ENCODE measurements around the gene RPRD1B. TPM values are rescaled to one million over a fixed set of nuclear protein-coding genes. Genes with fewer than 3 reads are reported as not detected.
A peak's percentile ranks its signal among the peaks of the same experiment; 100 is the strongest.

Gene RPRD1B
- total RNA-seq, 1 donor from 2014 or later: 37.7 TPM

DNA sequence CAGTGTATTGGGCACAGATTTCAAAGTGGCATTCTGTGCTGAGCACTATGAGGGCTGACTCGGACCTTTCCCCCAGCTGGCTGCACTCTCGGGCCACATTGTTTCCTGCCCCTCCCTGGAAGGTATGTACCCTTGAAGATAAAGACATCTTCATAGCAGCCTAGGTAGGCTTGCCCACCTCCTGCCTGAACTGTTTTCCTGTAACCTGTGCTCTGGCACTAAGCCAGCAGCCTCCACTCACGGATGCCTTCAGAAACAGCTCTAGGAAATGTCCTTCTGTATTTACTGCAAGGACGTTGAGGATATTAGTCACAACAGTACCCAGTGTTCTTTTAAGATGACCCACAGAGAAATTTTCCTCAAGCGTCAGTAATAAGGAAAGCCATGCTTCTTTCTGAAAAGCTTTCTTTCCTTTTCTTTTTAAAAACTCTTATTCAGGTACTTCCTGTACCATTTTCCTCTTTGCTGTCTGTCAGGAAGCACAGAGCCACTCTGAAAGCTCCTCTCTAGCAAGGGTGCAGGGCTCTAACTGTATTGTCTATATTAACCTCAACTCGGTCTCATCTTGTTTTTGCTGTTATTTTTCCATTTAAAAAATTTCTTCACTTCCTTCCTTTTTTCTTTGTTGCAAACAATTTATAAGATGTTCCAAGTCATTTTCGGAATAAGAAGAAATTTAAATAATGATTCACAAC is 43.8 kb upstream of the RPRD1B start:
- TF ChIP-seq EZH2phosphoT487 (IDR thresholded peaks at IDR 0.05) (no peak), EZH2 (IDR thresholded peaks at IDR 0.05) (no peak)
- TF ChIP-seq, protein P1, sequence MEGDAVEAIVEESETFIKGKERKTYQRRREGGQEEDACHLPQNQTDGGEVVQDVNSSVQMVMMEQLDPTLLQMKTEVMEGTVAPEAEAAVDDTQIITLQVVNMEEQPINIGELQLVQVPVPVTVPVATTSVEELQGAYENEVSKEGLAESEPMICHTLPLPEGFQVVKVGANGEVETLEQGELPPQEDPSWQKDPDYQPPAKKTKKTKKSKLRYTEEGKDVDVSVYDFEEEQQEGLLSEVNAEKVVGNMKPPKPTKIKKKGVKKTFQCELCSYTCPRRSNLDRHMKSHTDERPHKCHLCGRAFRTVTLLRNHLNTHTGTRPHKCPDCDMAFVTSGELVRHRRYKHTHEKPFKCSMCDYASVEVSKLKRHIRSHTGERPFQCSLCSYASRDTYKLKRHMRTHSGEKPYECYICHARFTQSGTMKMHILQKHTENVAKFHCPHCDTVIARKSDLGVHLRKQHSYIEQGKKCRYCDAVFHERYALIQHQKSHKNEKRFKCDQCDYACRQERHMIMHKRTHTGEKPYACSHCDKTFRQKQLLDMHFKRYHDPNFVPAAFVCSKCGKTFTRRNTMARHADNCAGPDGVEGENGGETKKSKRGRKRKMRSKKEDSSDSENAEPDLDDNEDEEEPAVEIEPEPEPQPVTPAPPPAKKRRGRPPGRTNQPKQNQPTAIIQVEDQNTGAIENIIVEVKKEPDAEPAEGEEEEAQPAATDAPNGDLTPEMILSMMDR (IDR thresholded peaks at IDR 0.05): no peak
- no peak overlapping the region for H2AFZ ChIP-seq (replicated peaks)
- H3K4me1 ChIP-seq: peaks cover 19% of the 10 kb centered on the region
- peaks cover 52% of the 10 kb centered on the region for H3K4me1 Mint-ChIP-seq
- H3K27me3 Mint-ChIP-seq (ENCODE audit: insufficient read depth, low read depth): no peaks in the 10 kb centered on the region
- H3K27ac ChIP-seq: no peak overlapping the region
- no peak overlapping the region for H3K9ac ChIP-seq
- no peak overlapping the region for H3K4me2 ChIP-seq
- peak overlapping the region; percentile 91 for H3K27ac Mint-ChIP-seq
- H3K79me2 ChIP-seq (ENCODE audit: low read depth): no peaks in the 10 kb centered on the region
- DNase-seq (ENCODE audit: low spot score): no peak
- no peaks in the 10 kb centered on the region for H3K9me3 Mint-ChIP-seq
- H3K4me3 ChIP-seq: no peak overlapping the region
- H3K36me3 ChIP-seq: no peaks in the 10 kb centered on the region
- no peaks in the 10 kb centered on the region for H3K27me3 ChIP-seq
- H3K4me3 Mint-ChIP-seq: no peak overlapping the region
- peaks cover 5% of the 10 kb centered on the region for H4K20me1 ChIP-seq (ENCODE audit: low read depth)
- no peaks in the 10 kb centered on the region for H3K9me3 ChIP-seq (ENCODE audit: low read depth)
- peaks cover 12% of the 10 kb centered on the region for H3K36me3 Mint-ChIP-seq
- H3F3A ChIP-seq (ENCODE audit: low read depth): peaks cover 22% of the 10 kb centered on the region

DNA sequence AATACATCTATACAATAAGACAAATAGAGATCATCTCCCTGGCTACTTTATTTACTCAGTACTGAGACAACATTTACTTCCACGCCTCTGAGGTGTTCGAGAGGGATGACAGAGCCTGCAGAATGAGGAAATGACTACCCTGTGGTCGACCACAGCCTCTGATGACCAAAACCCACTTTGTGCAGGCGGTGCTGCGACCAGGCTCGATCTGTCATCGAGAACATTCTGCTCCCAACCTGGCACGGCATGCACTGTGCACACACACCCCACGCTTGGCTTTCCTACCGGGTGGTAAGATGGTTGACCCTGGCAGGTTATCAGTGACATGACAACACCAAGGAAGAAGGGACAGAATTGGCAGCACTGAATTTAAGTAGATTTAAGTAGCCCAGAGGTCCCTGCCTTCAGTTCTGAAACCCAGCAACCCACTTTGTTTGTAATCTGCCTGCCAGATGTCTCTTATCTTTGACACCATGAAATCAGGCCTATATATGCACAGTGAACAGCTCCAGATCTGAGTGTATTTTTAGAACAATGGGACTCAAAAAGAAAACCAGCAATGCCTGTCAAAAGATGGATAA is 42.9 kb upstream of the RPRD1B start:
- Histone ChIP-seq H3K9ac (no peak overlapping the region), H3K79me2 (ENCODE audit: low read depth) (no peaks in the 10 kb centered on the region), H3K27ac (no peak overlapping the region), H3K4me2 (no peak overlapping the region), H3F3A (ENCODE audit: low read depth) (peaks cover 22% of the 10 kb centered on the region), H3K36me3 (no peaks in the 10 kb centered on the region), H3K4me1 (peaks cover 19% of the 10 kb centered on the region), H3K27me3 (no peaks in the 10 kb centered on the region), H4K20me1 (ENCODE audit: low read depth) (peaks cover 5% of the 10 kb centered on the region), H3K9me3 (ENCODE audit: low read depth) (no peaks in the 10 kb centered on the region), H2AFZ (replicated peaks) (no peak overlapping the region), H3K4me3 (no peak overlapping the region)
- H3K27ac Mint-ChIP-seq: peak overlapping the region; percentile 94
- no peak for DNase-seq (ENCODE audit: low spot score)
- peaks cover 51% of the 10 kb centered on the region for H3K4me1 Mint-ChIP-seq
- no peaks in the 10 kb centered on the region for H3K27me3 Mint-ChIP-seq (ENCODE audit: insufficient read depth, low read depth)
- no peak overlapping the region for H3K4me3 Mint-ChIP-seq
- peaks cover 17% of the 10 kb centered on the region for H3K36me3 Mint-ChIP-seq
- TF ChIP-seq, protein P1 (IDR thresholded peaks at IDR 0.05): no peak
- TF ChIP-seq EZH2phosphoT487 (IDR thresholded peaks at IDR 0.05) (no peak), EZH2 (IDR thresholded peaks at IDR 0.05) (no peak)
- no peaks in the 10 kb centered on the region for H3K9me3 Mint-ChIP-seq

- Histone ChIP-seq H3K79me2 (ENCODE audit: low read depth) (no peaks in the 10 kb centered on the region), H3K9me3 (ENCODE audit: low read depth) (no peaks in the 10 kb centered on the region), H3K36me3 (no peaks in the 10 kb centered on the region), H4K20me1 (ENCODE audit: low read depth) (peaks cover 5% of the 10 kb centered on the region), H3K27me3 (no peaks in the 10 kb centered on the region), H3K9ac (no peak overlapping the region), H2AFZ (replicated peaks) (no peak overlapping the region), H3F3A (ENCODE audit: low read depth) (peaks cover 22% of the 10 kb centered on the region), H3K27ac (no peak overlapping the region), H3K4me1 (peaks cover 19% of the 10 kb centered on the region), H3K4me2 (no peak overlapping the region), H3K4me3 (no peak overlapping the region)
- no peak for DNase-seq (ENCODE audit: low spot score)
- Mint-ChIP-seq H3K9me3 (no peaks in the 10 kb centered on the region), H3K4me1 (peaks cover 51% of the 10 kb centered on the region), H3K36me3 (peaks cover 16% of the 10 kb centered on the region), H3K27ac (peak overlapping the region; percentile 94), H3K4me3 (no peak overlapping the region), H3K27me3 (ENCODE audit: insufficient read depth, low read depth) (no peaks in the 10 kb centered on the region)
- TF ChIP-seq EZH2phosphoT487 (IDR thresholded peaks at IDR 0.05) (no peak), EZH2 (IDR thresholded peaks at IDR 0.05) (no peak)
- TF ChIP-seq, protein P1 (IDR thresholded peaks at IDR 0.05): no peak
These were observed 42.2 kb upstream of the RPRD1B start for GRCh38 chr20:37991157-37991866.
